Activated CD4-positive, alpha-beta T cell treated with anti-CD3 and anti-CD28 coated beads, Interleukin-2, amount 50 U/mL, for 4 hours (primary cell): ENCODE data around the gene CSNK1D.
A peak's percentile ranks its signal among the peaks of the same experiment; 100 is the strongest.

ENCODE experiments used
- DNase-seq, 2 experiments: peaks; one replicate each; pipeline ENCODE4 v3.0.0-alpha.2; 2020

The CSNK1D gene

DNA sequence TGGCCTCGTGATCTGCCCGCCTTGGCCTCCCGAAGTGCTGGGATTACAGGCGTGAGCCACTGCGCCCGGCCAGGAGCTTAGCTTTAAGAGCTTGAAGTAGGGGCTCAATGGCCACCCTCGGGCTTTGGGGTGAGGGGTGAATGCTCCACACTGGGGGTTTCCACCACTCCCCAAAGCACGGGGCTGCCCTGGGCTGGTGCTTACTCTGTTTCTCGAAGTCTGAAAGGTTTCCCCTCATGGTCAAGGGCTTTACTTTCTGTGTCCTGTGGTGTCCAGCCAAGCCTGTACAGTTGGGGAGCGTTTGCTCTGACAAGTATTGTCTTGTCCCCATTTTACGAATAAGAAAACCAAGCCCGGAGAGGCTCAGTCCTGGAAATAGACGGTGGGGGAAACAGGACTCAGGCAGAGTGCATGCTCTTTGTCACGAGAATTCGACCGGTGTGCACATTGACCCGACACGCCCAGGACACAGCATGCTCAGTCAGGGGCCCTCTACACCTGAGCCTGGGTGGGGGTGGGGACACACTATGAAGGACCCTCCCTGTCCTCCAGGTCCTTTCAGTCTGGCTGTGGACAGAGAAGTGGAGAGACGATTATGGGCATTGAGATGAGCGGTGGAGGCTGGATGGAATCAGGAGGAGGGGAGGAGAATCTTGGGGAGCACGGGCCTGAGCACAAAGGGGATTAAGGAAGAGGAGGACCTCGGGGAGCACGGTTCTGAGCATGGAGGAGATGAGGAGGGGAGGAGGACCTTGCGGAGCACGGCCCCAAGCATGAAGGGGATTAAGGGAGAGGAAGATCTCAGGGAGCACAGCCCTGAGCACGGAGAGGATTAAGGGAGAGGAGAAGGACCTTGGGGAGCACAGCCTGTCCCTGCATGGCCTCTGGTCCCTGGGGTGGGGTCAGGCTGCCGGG, 36.4 kb upstream of the CSNK1D start:
- DNase-seq: no peak

GRCh38 chr17:82305727-82306300, 32.3 kb upstream of the CSNK1D start:
- DNase-seq: no peak

DNA sequence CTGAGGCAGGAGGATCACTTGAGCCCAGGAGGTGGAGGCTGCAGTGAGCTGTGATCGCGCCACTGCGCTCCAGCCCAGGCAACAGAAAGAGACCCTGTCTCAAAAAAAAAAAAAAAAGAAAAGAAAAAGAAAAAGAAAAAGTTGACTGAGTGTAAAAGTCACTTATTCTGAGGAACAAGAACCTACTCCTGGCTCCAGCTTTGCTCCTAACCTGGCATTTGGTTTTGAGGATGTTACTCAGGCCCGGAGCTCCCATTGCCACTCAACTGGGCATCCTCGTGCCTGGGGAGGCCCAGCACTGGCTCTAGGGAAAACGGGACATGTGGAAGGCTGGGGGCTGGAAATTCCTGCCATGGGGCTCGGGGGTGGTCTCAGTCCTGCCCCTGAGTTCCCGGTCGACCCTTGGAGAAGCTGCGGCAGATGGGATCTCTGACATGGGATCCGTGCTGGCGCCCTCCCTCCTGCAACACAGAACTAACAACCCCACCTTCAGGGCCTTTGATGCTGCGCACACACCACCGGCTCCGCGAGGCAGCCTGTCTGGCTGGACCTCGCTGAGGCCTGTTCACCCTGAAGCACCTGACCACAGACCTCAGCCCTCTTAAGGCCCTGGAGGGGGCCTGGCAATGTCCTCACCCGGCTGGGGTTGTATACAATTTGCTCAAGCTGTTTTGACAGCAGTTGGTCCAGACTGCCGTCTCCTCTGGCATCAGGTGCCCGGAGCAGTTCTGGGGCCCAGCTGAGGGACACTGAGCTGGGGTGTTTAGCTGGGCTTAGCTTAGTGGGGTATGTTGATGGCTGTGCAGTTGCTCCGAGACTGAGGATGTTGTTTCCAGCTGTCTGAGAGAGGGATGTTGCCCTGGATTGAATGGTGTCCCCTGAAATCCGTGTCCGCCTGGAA, 31.6 kb upstream of the CSNK1D start:
- no peak for DNase-seq

GRCh38 chr17:82303944-82304808, 30.7 kb upstream of the CSNK1D start:
- DNase-seq: no peak

GRCh38 chr17:82302991-82303943, 29.8 kb upstream of the CSNK1D start:
- DNase-seq: no peak

DNA sequence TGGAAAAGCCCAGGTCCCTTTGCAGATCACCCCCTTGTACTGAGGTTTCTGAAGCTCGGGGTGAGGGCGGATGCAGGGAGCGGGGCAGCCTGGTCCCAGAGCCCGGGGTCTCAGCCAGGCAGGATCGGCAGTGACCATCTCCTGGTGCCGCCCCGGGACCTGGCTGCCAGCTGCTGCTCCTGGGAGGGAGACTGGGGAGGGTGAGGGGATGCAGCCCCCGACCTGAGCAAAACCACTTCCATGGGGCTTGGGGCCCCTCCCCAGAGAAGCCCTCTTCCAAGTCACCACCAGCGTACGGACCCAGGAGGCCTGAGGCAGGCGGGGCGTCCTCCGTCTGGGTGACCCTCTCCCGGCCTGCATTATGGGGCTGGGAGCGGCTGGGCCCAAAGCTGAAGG, 29.1 kb upstream of the CSNK1D start:
- DNase-seq: no peak

DNA sequence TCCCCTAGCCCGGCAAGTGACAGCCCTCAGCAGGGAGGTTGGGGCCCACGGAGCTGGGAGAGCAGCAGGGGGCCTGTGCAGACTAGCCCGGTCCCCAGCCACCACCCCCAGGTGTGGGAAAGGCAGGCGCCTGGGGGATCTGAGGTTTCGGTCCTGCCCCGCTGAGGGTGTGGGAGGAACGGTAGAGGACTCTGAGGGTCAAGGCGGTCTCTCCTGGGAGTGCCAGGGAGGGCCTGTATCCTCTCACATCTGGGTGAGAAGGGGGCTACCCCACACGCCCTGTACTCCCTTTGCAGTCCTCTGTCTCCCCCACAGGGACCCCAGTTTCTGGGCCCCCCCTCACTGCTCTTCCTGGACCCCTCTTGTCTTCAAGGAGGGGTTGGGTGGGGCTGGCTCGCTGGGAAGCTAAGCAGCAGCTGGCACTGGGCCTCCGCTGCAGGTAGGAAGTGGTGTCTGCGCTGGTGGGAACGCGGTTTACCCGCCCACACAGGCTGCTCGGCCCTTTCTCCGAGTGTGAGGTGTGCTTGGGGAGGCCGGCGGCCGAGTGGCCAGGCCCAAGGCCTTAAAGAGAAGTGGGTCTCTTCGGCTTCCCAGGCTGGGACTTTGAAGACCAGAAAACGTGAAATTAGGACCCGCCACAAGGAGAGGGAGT, 28.5 kb upstream of the CSNK1D start:
- peak in 1 of 2 experiments; percentile 50 for DNase-seq

DNA sequence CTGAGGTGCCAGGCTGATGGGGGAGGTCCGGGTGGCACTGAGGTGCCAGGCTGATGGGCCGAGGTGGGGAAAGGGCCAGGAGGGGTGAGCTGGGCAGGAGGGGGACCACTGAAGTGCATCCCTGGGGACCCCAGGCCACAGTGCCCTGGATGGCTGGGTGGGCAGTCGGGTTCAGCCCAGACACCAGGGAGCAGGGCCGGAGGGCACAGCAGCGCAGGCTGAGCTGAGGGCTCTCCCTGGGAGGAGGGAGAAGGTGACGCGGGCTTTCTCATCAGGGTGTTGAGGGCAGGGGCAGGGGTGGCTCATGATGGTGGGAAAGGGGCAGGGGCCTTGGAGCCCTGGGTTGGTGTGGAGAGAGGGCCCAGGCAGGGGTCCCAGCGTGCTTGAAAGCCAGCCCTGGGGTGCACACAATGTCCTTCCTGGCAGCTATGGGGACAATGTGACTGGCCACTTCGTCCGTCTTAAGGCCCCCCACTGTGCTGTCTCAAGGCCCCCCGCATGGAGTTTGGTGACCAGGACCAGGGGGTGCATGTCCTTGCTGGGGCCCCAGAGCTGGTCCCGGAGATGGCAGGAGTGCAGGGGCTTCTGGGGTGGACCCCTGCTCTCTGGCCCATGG, 27.9 kb upstream of the CSNK1D start:
- DNase-seq: no peak

DNA sequence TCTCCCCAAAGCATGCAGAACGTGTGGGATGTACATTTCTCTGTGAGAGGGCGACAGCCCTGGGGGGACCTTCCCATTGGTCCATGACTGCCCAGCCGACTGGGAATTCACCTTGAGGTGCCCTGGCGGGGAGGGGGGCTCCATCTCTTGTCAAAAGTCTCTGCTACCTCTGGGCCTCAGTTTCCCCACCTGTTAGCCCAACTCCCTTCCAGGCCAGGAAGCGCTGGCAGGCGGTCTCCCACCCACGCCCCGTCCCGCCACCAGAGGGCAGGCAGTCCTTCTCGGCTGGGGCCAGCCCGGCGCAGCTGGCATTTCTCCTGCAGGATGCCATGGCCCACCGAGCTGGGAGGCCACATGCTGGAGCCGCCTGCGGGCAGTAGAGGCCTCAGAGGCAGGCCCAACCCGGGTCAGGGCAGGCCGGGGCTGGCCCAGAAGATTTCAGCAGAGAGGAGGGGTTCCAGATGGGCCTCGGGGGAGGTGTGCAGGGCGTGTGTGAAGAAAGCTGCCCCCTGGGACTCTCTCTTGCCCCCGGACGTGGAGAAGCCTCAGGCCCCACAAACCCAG, 27.3 kb upstream of the CSNK1D start:
- peak; percentile 52 to 64 for DNase-seq

DNA sequence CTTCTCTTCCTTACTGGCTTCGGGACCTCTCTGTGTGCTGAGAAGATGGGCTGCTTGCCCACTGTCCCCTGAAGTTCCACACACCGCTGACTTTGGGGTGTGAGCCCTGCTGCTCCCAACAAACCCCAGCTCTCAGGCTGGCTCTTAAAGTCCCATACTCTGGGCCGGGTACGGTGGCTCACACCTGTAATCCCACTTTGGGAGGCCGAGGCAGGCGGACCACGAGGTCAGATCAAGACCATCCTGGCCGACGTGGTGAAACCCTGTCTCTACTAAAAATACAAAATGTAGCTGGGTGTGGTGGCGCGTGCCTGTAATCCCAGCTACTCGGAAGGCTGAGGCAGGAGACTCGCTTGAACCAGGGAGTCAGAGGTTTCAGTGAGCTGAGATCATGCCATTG, 26.7 kb upstream of the CSNK1D start:
- no peak for DNase-seq

- DNase-seq: no peak
These were observed 26.0 kb upstream of the CSNK1D start for GRCh38 chr17:82299452-82299851.

DNA sequence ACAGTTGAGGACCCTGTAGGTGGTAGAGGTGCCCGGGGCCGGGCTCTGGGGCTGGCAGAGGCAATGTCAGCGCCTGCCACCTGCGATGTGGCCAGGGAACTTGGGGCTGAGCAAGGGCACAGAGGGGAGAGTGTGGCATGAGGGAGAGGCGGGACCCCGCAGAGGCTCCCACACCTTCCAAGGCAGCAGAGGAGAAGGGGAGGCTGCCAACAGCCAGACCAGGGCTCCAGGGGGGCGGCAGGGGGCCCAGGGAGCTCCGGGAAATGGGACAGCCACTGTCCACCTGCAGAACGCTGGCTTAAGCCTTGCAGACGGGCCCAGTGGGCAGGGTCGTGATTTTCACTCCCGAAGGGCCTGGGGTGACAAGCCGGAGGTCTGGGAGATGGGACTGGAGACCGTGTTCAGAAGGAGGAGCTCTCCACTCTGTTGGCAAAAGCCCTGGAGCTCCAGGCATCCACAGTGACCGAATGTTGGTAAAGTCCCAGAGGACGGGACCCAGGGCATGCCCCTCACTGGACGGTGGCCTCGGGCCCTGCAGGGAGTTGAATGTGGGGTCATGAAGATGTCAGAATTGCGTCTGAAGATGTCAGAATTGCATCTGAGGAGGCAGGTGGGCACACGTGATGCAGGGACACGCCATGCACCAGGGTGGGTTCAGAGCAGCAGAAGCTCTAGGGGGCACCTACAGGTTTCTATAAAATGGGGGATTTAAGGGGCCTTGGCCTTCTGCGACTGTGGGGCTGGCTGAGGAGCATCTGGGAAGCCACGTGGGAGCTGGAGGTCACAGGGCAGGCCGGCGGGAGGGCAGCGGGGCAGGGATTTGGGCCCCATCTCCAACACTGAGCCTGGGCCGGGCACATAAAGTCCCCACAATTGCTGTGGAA, 25.3 kb upstream of the CSNK1D start:
- no peak for DNase-seq

DNA sequence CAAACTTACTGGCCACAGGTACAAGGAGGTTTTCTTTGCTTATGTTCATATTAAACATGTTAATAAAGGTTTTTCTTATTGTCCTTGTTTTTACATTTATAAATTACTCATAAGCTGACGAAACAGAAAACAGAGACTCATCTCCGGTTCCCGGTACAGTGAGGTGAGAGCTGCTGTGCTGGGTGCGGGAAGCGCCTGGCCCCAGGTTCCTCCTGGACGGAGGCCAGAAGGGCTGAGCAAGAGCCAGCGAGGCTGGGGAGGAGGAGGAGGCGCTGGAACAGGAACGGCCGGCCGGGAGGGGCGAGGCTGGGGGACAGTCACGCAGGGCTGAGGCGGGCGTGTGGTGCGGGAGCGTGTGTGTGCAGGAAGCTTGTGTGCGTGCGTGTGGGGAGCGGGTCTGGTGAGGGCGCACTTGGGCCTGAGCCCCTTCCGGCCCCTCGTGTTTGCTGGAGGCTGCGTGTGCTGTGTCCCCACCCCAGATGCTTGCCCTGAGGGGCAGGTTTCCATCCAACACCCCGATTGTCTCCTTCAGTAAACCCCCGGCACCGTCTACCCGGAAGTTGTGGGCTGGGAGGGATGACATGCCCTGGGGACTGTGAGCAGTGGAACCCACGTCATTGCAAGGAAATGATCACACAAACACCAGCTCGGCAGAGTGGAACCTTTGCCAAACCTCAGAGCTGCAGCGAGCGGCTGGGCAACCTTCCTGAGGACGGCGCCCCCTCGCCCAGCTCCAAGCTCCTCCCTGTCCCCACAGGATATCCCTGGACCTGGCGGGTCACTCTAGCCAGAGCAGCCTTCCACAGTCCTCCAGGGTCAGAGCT, 24.4 kb upstream of the CSNK1D start:
- peak; percentile 93 to 94 for DNase-seq

GRCh38 chr17:82297280-82297713, 23.8 kb upstream of the CSNK1D start:
- DNase-seq: peak; percentile 73 to 76

- no peak for DNase-seq
These were observed 23.2 kb upstream of the CSNK1D start for GRCh38 chr17:82296511-82297279.

DNA sequence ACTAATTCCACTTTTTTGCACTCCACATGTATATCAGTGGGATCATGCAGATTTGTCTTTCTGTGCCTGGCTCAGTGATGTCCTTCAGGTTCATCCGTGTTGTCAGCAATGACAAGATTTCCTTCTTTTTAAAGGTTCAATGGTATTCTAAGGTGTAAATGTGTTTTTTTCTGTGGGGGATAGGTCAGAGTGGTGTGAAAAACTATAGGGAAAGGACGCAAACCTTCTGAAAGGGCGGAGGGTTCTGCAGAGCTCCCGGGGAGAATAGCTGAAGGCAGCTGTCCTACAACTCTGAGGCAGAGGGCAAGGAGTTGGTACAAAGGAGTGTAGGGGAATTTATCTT, 21.9 kb upstream of the CSNK1D start:
- no peak for DNase-seq
